PFSK-1 (cell line): Measurements from ENCODE around the gene MATN1.

Experiments
- FOXP2 ChIP-seq: optimal IDR thresholded peaks from 2 replicates; pipeline ENCODE3; 2011; ENCODE audit warnings: borderline replicate concordance, control low read depth, inconsistent platforms; ENCODE audit not compliant: insufficient read depth; ENCODE audit errors: extremely low read length, extremely low read depth
- POLR2AphosphoS5 ChIP-seq: IDR thresholded peaks from 2 replicates; pipeline ENCODE4 v1.6.1; 2012; ENCODE audit warnings: low read depth, mild to moderate bottlenecking, control low read depth, low read length, moderate library complexity
- REST ChIP-seq, 2 experiments: IDR thresholded peaks; 2 replicates each; pipeline versions ENCODE4 v1.6.1 to v1.8.0; 2011 to 2012; ENCODE audit warnings: low read depth in 2 of 2, low read length in 2 of 2, control low read depth in 1 of 2, inconsistent platforms in 1 of 2, mild to moderate bottlenecking in 1 of 2, moderate library complexity in 1 of 2; ENCODE audit not compliant: insufficient read depth in 1 of 2
- SIN3A ChIP-seq: IDR thresholded peaks from 2 replicates; pipeline ENCODE4 v1.6.1; 2012; ENCODE audit warnings: mild to moderate bottlenecking, low read length, moderate library complexity, borderline replicate concordance; ENCODE audit not compliant: insufficient read depth
- TAF1 ChIP-seq: IDR thresholded peaks from 2 replicates; pipeline ENCODE4 v1.6.1; 2012; ENCODE audit warnings: low read length, control low read depth, borderline replicate concordance; ENCODE audit not compliant: insufficient read depth

GRCh38 chr1:30679976-30680305 lies 43.4 kb downstream of the MATN1 start:
- no peak for TF ChIP-seq REST (IDR thresholded peaks at IDR 0.05; ENCODE audit: insufficient read depth in 1 of 2, low read depth in 2 of 2, low read length in 2 of 2)
- no peak for TF ChIP-seq TAF1
- TF ChIP-seq POLR2AphosphoS5 = no peak
- no peak for TF ChIP-seq SIN3A
- no peak for TF ChIP-seq FOXP2
